Activated CD8-positive, alpha-beta memory T cell treated with anti-CD3 and anti-CD28 coated beads for 24 hours (primary cell): Measurements from ENCODE around the gene FOLR3.
"Not testable (repeated sequence)": the region's sequence is repeated elsewhere in the genome, so short reads cannot be mapped to it uniquely, and the experiment has no call there.

ENCODE experiments used
- DNase-seq: peaks from one replicate; pipeline ENCODE4 v3.0.0-alpha.2; 2020

FOLR3 gene

DNA sequence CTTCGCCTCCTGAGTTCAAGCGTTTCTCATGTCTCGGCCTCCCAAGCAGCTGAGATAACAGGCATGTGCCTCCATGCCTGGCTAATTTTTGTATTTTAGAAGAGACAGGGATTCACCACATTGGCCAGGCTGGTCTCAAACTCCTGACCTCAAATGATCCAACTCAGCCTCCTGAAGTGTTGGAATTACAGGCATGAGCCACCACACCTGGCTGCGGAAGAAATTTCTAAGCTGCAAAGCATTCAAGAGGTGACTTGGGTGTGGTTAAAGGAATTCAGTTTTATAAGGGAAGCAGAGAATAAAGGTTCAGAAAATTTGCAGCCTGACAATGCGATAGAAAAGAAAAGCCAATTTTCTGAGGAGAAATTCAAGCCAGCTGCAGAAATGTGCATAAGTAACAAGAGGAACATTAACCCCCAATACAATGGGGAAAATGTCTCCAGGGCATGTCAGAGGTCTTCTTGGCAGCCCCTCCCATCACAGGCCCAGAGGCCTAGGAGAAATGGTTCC lies 33.6 kb downstream of the FOLR3 start:
- not testable (repeated sequence) for DNase-seq

- DNase-seq, result not testable (repeated sequence)
Observed at GRCh38 chr11:72169754-72170153, 34.2 kb downstream of the FOLR3 start.

GRCh38 chr11:72172043-72172442 lies 36.5 kb downstream of the FOLR3 start:
- DNase-seq, result not testable (repeated sequence)

GRCh38 chr11:72173291-72173690 lies 37.8 kb downstream of the FOLR3 start:
- no peak for DNase-seq

GRCh38 chr11:72174302-72175070 lies 39.0 kb downstream of the FOLR3 start:
- no peak for DNase-seq

GRCh38 chr11:72177656-72178055 lies 42.1 kb downstream of the FOLR3 start:
- no peak for DNase-seq

GRCh38 chr11:72179049-72179803 lies 43.7 kb downstream of the FOLR3 start:
- no peak for DNase-seq

DNA sequence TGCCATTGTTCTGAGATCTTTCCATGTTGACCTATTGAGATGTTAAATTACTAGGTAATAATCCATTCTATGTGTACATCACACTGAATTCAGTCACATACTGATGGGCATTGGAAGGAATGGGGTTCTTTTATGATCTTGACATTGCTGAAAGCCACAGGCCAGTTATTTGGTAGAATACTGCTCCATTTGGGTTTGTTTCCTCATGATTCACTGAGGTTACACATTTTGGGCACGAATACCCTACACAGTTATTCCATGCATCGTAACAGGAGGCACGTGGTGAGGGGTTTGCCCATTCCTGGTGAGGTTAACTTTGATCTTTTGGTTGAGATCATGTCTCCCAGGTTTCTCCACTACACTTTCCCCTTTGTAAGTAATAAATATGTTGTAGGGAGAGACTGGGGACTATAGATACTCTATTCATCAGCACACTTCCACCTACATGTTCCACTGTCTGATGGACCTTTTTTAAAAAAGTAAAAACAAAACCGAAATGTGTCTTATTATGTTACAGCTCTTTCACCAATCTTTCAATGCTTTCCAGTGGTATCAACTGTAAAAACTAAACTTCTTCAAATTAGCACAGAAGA lies 44.4 kb downstream of the FOLR3 start:
- DNase-seq, result no peak

- not testable (repeated sequence) for DNase-seq
Observed at GRCh38 chr11:72180892-72181552, 45.5 kb downstream of the FOLR3 start.

DNA sequence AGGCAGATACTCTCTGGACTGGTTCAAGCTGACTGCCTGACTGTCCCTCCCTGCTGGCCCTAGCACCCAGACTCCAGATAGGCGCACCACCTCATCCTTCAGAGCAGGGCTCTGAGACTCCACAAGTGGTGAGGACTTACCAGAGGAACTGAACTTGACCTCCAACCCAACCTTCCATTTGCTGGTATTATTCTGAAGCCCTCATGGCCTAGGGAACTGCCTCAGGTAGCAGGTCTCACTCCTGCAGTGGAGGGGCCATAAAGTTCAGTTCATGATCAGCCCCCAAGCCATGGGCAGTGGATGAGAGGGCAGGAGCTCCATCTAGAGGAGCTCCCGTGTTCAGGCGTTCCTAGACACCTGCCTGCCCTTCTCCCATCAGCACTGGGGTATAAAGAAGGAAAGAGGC lies 46.0 kb downstream of the FOLR3 start:
- DNase-seq, result not testable (repeated sequence)

DNA sequence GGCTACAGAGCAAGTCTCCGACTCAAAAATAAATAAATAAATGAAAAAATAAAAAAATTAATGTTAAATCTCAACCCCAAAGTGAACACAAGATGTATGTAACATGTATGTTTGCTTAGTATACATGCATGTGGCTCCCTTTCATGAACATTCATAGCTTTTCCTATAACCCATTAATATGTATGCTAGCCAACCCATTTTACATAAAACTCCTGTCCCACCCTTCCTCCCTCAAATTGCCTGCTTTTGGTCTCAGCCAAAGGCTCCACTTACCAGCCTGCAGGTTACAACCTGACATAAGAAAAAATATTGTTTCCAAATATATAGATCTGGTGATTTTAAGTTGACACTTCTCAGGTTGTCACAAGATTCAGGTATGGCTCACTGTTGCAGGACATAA lies 52.7 kb downstream of the FOLR3 start:
- no peak for DNase-seq
